ENCODE measurements around the gene MEG3. TPM values are rescaled to one million over a fixed set of nuclear protein-coding genes. Genes with fewer than 3 reads are reported as not detected.
A peak's percentile ranks its signal among the peaks of the same experiment; 100 is the strongest.

The MEG3 gene
- total and polyA plus RNA-seq, 9 of the 15 experiments (the other 6 are each of a cell fraction or from before 2014, with no cell fraction given) = 0.10 to 5.3 (median 1.0) TPM; not detected in 1

DNA sequence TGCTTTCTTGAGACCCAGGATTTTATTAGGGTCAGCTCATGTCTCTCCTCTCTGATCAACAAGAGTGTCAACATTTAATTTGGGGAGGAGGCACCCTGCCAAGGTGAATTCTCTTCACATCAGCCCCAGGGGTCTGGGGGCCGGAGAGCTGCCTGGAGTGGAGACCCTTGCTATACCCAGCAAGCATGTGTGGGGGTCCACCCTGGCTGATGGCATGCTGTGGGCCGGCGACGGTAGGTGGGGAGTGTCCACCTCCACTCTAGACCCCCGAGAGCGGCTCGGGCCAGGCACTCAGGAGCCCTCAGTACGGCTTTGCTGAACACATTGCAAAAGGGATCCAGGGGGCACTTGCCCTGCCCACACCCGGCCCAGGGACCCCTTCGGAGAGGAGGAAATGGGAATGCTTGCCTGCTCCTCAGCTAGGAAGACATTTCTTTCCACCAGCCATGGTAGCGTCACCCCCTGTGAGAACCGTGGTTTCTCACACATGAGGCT is 10.4 kb downstream of the MEG3 start:
- in situ Hi-C loops (cut with MboI) = no loop called here
- POLR2A ChIA-PET = no interaction called here
- H3K27ac ChIP-seq (ENCODE audit: extremely low read depth, low read depth, low read length) = no peak overlapping the region
- H3K36me3 ChIP-seq (ENCODE audit: control insufficient read depth, insufficient read depth, low read length) = no peaks in the 10 kb centered on the region
- intact Hi-C loops (cut with micrococcal nuclease) = no loop called here
- 69% methylated on average over 9 of the region's 12 CpGs for WGBS (ENCODE audit: insufficient coverage, low coverage, missing lambda C conversion rate)
- DNase-seq (ENCODE audit: extremely low read depth in 1 of 4, low spot score in 3 of 4) = no peak
- H4K20me1 ChIP-seq (replicated peaks; ENCODE audit: control insufficient read depth, insufficient read depth, low read length) = no peaks in the 10 kb centered on the region; the same call in 1 of the 2 replicates
- no peaks in the 10 kb centered on the region for H3K9me1 ChIP-seq (ENCODE audit: control insufficient read depth, insufficient read depth, low read length)
- H2AFZ ChIP-seq (ENCODE audit: low read depth, low read length) = no peak overlapping the region
- no peak for TF ChIP-seq ZNF133 (CRISPR knock-in tag; IDR thresholded peaks at IDR 0.05)
- no peak for TF ChIP-seq KLF6 (CRISPR knock-in tag; IDR thresholded peaks at IDR 0.05; ENCODE audit: borderline replicate concordance)
- no peak for TF ChIP-seq BRD4 (IDR thresholded peaks at IDR 0.05)
- no peak for TF ChIP-seq RB1 (IDR thresholded peaks at IDR 0.05; ENCODE audit: low read depth)
- TF ChIP-seq NFIX (CRISPR knock-in tag; IDR thresholded peaks at IDR 0.05; ENCODE audit: low read depth) = no peak
- no peak for TF ChIP-seq ATF1 (CRISPR knock-in tag; IDR thresholded peaks at IDR 0.05)
- no peak for TF ChIP-seq ATF1 (tag; IDR thresholded peaks at IDR 0.05)
- no peak for TF ChIP-seq PHF8 (IDR thresholded peaks at IDR 0.05; ENCODE audit: borderline replicate concordance, low read length)
- TF ChIP-seq, protein P1, sequence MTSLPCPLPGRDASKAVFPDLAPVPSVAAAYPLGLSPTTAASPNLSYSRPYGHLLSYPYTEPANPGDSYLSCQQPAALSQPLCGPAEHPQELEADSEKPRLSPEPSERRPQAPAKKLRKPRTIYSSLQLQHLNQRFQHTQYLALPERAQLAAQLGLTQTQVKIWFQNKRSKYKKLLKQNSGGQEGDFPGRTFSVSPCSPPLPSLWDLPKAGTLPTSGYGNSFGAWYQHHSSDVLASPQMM (CRISPR knock-in tag; IDR thresholded peaks at IDR 0.05) = no peak
- TF ChIP-seq PYGO2 (tag; IDR thresholded peaks at IDR 0.05) = no peak
- TF ChIP-seq ZNF764 (CRISPR knock-in tag; IDR thresholded peaks at IDR 0.05; ENCODE audit: low read depth) = no peak
- no peak for TF ChIP-seq SRSF1 (IDR thresholded peaks at IDR 0.05; ENCODE audit: low read depth, low read length)
- TF ChIP-seq SMARCE1 (IDR thresholded peaks at IDR 0.05) = no peak
- no peak for TF ChIP-seq SLC30A9 (CRISPR knock-in tag; IDR thresholded peaks at IDR 0.05)
- no peak for TF ChIP-seq ZC3H8 (IDR thresholded peaks at IDR 0.05)
- no peak for TF ChIP-seq ZBED1 (IDR thresholded peaks at IDR 0.05)
- no peak for ATAC-seq
- H3K79me2 ChIP-seq (ENCODE audit: control insufficient read depth, insufficient read depth, low read length) = no peaks in the 10 kb centered on the region
- CTCF ChIA-PET (ENCODE audit: low intra/inter-chr PET ratio) = no interaction called here
- no peak overlapping the region for H3K4me2 ChIP-seq (ENCODE audit: insufficient read depth, low read length)
- no peaks in the 10 kb centered on the region for H3K27me3 ChIP-seq (ENCODE audit: control insufficient read depth in 2 of 2, insufficient read depth in 2 of 2, low read length in 2 of 2)
- no peak overlapping the region for H3K4me3 ChIP-seq
- BruUV-seq (replicated peaks) = no TSS peak
- no peak for FAIRE-seq
- H3K9ac ChIP-seq (ENCODE audit: insufficient read depth in 1 of 2, low read depth in 2 of 2, low read length in 2 of 2) = peak overlapping the region in 1 of 2 experiments; percentile 31; a peak in 1 of 4 replicates
- peaks cover 0 to 31% of the 10 kb centered on the region in 2 experiments; a peak in 3 of 5 replicates for H3K4me1 ChIP-seq (replicated peaks in 1 of 2; ENCODE audit: control insufficient read depth in 2 of 2, insufficient read depth in 2 of 2, low read length in 2 of 2)
- no peaks in the 10 kb centered on the region for H3K9me3 ChIP-seq (replicated peaks; ENCODE audit: control insufficient read depth, insufficient read depth, low read depth, low read length)

All from K562 (cell line).